ENCODE results near the gene PBX3. TPM values are rescaled to one million over a fixed set of nuclear protein-coding genes. Genes with fewer than 3 reads are reported as not detected.

Gene PBX3
- total RNA-seq, 1 experiment from 2014 or later: 10.4 TPM

DNA sequence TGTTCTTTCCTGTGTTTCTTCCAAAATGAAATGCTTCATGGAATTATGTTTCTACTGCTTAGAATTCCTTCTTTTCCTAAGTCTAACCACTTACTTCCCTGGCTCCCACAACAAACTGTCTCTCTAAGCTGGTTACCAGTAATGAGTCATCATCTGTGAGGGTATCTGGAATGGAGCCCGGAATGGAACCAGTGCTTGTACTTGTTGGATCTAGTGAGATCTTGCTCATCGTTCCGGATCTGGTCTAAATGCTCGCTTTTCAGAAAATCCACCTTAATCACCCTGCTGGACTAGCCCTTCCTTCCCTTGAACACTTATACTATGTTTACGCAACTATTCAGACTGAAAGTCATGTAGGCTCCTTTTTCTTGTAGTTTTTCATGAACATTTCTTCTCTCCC lies 184.8 kb downstream of the PBX3 start:
- in situ Hi-C loops (cut with HindIII; ENCODE audit: low pct_unique_long_range_greater_than_20kb, low sequenced_read_pairs): no loop called here
- DNase-seq (ENCODE audit: low read depth, low spot score): peak; percentile 50

DNA sequence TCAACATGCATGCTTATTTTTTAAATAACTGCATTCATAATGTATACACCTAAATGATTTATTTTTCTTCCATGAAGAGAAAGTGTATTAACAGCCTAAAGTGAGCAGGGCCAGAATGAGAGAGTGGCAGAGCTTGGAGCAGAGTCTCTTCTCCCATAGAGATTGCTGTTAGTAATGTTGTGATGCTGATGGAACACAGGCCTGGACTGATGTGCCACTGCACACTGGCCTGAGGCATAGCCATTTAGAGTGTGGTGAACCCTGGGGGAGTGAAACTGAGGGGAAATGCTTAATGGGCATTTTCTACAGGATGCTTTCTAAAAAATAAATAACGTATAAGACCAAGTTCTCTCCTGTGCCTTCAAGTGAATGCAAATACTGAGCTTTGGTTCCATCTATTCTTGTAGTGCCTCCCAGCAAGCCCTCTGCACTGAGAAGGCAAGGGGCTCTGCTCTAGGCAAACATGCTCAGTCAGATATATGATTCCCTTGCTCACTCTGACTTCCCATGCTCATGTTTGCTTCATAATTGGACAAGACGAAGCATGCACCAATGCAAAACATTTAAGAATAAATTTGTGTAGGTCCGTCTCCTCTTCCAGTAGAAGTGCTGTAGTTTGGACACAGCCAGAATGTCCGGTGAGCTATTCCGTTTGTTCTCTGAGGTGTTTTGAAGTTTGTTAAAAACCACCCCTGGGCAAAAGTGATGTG lies 185.7 kb downstream of the PBX3 start:
- in situ Hi-C loops (cut with HindIII; ENCODE audit: low pct_unique_long_range_greater_than_20kb, low sequenced_read_pairs): no loop called here
- DNase-seq (ENCODE audit: low read depth, low spot score): no peak

DNA sequence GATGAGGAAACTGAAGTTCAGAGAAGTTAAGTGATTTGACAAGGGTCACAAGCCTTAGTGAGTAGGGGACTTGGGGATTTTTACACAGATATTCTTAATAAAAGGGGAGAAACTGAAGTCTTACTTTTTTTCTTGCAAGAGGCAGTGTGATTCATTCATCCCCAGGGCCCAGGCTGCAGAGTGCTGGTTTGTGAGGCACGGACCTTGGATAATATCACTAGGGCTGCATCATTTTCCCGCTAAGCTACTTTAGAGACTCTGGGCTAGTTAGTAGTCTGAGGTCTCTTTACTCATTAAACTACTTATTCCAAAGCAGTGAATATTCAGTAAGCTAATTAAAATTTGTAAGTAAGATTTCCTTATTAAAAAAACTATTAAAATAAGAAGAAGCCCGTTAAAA lies 195.0 kb downstream of the PBX3 start:
- in situ Hi-C loops (cut with HindIII; ENCODE audit: low pct_unique_long_range_greater_than_20kb, low sequenced_read_pairs): no loop called here

DNA sequence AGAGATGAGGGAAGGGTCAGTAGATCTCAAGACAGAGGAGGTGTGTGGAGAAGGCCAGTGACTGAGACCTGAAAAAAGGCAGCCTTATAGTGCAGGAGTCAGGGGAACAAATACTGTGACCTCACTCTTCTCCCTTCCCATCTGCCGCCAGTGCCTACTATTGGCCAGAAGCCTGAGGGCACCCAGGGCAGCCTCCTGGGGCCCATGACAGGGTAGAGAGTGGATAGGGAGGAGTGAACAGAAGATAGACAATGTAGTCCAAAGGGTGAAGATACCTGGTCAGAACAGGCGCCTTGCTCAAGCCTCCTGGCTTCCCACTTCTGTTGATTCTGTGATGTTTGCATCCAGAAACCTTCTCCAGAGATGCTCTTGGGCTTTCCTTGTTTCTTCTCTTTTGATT lies 196.7 kb downstream of the PBX3 start:
- in situ Hi-C loops (cut with HindIII; ENCODE audit: low pct_unique_long_range_greater_than_20kb, low sequenced_read_pairs): no loop called here
- DNase-seq (ENCODE audit: low read depth, low spot score): no peak

More for the DNA sequence above, 195.0 kb downstream of the PBX3 start:
- DNase-seq (ENCODE audit: low read depth, low spot score): no peak

DNA sequence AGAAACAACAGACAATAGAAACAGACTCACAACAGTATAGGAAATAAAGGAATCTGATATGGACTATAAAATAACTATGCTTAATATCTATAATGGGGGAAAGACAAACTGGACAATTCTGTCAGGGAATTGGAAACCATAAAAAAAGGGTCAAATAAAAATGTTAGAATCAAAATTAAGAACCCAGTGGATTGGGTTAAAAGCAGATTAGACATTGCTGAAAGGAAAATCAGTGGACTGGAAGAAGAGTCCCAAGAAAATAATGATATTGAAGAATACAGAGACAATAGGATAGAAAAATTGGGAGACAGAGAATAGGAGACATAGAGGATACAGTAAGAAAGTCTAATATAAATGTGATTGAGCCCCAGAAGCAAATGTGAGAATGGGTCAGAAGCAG lies 199.2 kb downstream of the PBX3 start:
- in situ Hi-C loops (cut with HindIII; ENCODE audit: low pct_unique_long_range_greater_than_20kb, low sequenced_read_pairs): no loop called here
- DNase-seq (ENCODE audit: low read depth, low spot score): no peak

DNA sequence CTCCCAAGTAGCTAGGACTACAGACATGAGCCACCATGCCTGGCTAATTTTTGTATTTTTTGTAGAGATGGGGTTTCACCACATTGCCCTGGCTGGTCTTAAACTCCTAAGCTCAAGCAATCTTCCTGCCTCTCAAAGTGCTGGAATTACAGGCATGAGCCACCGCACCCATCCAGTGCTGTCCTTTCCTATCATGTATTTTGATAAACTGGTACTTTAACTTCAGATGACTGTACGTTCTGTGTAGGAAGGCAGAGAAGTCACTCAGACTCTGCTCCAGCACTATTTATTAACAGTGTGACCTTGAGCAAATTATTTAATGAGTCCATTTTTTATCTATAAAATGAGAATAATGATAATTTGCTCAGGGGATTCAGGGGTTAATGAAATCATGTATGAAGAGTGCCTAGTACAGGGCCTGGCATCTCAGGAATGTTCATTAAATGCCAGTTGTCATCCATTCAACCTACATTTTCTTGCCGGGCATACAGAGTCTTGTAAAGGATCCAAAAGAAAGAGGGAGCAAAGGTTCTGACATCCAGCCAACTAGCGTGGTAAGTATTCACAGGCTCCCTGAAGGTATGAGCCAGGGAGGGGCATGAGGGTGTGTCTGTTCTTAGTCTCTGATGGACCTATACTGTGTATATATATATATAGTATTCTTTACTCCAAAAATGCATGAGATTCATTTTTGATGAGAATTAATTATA lies 201.9 kb downstream of the PBX3 start:
- in situ Hi-C loops (cut with HindIII; ENCODE audit: low pct_unique_long_range_greater_than_20kb, low sequenced_read_pairs): no loop called here
- no peak for DNase-seq (ENCODE audit: low read depth, low spot score)

DNA sequence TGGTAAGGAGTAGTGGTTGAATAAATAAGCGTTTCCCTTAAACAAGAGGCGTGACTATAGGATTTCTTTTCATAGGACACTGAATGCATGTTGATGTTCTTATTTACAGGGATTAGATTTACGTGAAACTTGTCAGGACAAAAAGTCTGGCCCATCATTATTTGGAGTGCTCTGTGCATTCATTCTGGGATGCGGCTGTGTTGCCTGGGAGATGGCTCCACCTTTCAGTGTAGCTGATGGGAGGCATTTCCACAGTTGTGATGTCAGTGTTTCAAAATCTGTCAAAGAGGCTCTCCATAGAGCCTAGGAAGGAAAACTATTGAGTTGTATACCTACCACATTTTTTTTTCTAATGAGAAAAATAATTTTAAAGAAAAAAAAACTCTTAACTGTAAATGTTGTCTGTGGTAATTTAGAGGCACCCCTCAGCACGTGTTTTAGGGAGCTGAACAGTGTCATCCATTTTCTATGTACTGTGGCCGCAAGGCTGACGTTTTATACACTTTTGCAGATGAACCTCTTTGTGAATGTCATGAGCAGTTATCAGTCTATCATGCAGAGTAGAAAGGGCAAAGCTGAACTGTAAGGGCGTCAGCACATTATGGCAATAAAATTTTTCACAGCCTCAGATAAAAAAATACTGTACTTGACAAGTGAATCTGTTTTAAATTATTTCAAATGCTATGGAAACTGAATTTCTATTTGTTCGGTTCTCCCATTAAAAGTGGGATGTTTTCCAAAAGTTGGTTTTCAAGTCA lies 202.7 kb downstream of the PBX3 start:
- DNase-seq (ENCODE audit: low read depth, low spot score): no peak
- in situ Hi-C loops (cut with HindIII; ENCODE audit: low pct_unique_long_range_greater_than_20kb, low sequenced_read_pairs): no loop called here

DNA sequence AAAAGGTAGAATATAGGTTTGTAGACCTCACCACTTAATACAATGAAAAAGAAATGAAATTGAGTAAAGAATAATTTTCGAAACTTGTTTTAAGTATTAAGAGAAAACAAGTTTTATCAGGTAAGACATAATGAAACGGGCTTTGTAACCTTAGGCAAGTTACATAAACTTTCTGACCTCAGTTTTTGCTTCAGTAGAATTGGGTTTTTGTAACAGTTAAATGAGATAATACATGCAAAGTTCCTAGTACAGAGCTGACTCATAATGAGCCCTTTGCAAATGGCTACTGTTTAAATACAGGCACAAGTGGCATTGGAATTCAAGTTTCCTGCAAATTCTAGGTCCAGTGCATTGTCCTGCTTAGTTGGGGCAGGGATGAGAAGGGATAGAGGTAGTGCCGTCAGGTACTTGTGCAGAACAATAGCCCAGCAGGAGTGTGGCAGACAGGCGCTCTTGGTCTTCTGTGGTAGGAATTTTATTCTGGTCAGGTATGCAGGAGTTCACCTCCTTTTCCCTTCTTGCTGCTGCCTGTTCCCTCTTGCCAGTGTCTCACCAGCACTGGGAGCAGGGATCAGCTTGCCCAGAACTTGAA lies 203.8 kb downstream of the PBX3 start:
- DNase-seq (ENCODE audit: low read depth, low spot score): no peak
- in situ Hi-C loops (cut with HindIII; ENCODE audit: low pct_unique_long_range_greater_than_20kb, low sequenced_read_pairs): no loop called here

DNA sequence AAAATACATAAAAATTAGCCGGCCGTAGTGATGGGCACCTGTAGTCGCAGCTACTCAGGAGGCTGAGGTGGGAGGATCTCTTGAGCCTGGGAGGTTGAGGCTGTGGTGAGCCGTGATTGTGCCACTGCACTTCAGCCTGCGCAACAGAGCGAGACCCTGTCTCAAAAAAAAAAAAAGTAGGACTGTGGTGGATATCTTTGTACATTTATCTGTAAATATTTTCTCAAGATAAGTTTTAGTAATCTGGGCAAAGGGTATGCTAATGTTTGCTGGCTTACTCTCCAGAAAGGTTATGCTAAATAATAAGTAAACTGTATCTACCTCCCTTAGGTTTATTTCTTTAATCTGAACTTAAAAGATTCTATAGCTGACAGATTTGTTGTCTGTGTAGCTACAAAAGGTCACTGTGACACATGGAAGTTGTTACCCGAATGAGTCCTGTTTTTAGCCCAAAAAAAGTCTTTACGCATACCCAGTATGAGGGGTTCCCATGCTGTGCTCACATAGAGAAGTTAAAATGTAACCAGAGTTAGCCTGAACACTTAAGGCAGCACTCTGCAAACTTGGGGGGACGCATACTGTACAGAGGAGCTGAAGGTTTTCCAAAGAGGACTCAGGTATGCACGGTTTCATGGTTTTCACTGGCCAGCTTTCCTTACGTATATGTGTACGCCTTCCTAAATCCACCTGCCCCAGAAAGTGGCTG lies 206.3 kb downstream of the PBX3 start:
- no peak for DNase-seq (ENCODE audit: low read depth, low spot score)
- in situ Hi-C loops (cut with HindIII; ENCODE audit: low pct_unique_long_range_greater_than_20kb, low sequenced_read_pairs): no loop called here

DNA sequence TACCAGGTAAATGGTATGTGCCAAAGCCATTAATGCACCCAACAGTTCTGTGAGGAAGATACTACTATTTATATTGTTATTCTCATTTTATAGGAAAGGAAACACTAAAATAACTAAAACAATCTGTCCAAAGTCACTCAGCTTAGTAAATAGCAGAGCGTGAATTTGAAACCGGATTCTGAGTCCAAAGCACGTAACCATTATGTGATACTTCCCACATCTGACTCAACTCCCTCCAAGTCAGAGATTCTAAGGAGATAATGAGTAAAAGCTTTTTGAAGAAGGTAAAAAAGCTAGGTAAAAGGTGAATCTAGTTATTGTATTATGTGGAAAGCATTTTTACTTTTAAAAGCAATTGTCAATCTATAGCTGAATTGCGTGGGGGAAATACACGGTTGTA lies 208.9 kb downstream of the PBX3 start:
- in situ Hi-C loops (cut with HindIII; ENCODE audit: low pct_unique_long_range_greater_than_20kb, low sequenced_read_pairs): no loop called here

DNA sequence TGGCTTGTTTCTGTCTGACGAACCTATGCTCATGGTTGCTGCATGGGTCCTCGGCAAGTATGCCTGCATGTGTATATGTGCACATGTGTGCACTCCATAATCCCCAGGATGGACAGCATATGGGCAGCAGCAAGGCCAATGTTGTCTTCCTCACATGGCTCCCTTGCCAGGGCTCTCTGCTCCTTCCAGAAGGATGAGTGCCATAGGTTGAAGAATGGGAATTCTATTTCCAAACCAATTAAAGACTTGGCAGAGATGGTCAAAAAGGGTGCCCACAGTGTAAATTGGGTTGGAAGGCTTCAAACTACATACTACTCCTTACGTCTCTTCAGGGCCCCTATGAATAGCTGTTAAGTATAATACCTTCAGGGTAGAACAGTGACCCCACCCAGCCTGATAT lies 212.1 kb downstream of the PBX3 start:
- in situ Hi-C loops (cut with HindIII; ENCODE audit: low pct_unique_long_range_greater_than_20kb, low sequenced_read_pairs): no loop called here
- no peak for DNase-seq (ENCODE audit: low read depth, low spot score)

More for the DNA sequence above, 208.9 kb downstream of the PBX3 start:
- DNase-seq (ENCODE audit: low read depth, low spot score): no peak

DNA sequence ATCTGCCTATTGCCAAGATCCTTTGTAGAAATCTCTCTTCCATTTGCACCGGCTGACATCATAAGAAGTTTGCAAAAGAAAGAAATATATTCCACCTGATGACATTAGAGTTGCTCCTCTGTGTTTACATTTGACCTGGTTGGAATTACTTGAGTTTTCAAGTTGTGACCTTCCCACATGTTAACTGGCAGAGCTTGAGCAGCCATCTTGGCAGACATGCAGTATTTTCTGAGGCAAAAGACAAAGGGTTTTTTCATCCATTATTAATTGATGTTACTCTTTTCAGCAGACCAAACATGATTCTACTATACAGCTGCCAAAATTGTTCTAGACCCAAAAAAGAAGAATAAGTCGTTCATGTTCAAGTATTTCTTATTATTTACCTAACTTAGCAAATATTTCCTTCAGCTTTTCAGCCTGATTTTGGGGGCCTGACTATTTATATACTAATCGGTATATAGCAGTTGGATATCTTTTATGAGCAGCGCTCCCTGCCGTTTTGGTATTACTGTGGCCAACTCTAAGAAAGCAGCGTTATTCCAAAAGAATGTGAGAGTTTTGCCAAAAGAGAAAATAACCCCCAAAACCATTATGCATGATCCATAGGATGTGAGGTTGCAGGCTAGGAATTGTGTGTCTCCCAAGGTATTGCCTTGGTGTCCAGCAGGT lies 212.9 kb downstream of the PBX3 start:
- DNase-seq (ENCODE audit: low read depth, low spot score): no peak
- in situ Hi-C loops (cut with HindIII; ENCODE audit: low pct_unique_long_range_greater_than_20kb, low sequenced_read_pairs): no loop called here

DNA sequence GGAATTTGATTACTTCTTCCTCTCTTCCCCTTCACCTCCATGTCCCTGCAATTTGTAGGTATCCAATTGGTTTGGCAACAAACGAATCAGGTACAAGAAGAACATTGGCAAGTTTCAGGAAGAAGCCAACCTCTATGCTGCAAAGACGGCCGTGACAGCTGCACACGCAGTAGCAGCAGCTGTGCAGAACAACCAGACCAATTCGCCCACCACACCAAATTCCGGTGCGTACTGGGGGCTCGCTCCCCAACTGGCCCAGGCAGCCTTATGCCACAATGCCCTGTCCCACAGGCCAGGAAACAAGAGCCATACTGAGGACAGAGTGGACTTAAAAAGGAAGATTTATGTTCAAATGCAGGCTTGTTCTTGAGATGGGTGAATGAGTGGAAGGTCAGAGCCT lies 213.5 kb downstream of the PBX3 start:
- in situ Hi-C loops (cut with HindIII; ENCODE audit: low pct_unique_long_range_greater_than_20kb, low sequenced_read_pairs): no loop called here
- DNase-seq (ENCODE audit: low read depth, low spot score): no peak

DNA sequence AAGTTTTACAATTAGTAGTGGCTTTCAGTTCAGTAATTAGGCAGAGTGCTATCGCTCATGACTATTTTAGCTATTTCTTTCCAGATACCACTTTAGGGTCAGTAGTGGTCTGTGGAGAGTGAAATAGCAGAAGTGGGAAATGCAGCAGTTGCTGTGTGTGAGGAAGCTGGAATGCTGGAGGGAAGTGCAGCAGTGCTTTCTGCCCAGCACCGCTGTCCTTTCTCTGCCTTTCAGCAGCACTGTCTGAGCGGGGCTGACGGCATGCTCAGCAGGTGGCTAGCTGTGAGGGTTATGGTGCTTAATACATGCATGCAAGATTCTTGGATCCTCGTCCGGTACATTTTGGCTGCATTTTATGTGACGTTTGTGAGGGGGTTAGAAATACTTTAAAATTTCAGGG lies 213.9 kb downstream of the PBX3 start:
- DNase-seq (ENCODE audit: low read depth, low spot score): no peak
- in situ Hi-C loops (cut with HindIII; ENCODE audit: low pct_unique_long_range_greater_than_20kb, low sequenced_read_pairs): no loop called here

DNA sequence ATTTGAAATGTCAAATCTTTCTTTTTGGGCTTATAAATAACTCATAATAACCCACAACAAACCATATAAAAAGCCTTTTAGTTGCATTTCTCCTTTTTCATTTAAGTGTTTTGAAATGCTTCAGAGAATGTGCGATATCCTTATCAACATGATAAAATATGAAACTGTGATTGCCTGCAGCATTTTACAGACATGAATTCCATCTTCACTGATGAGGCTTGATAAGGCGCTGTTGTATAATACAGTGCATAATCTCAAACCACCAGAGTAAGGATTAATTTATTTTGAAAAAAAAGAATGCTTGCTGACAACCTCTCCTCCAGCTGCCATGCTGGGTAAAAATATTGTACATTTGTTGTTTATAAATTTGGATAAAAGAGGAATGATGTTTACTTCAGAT lies 216.8 kb downstream of the PBX3 start:
- in situ Hi-C loops (cut with HindIII; ENCODE audit: low pct_unique_long_range_greater_than_20kb, low sequenced_read_pairs): no loop called here
- no peak for DNase-seq (ENCODE audit: low read depth, low spot score)

DNA sequence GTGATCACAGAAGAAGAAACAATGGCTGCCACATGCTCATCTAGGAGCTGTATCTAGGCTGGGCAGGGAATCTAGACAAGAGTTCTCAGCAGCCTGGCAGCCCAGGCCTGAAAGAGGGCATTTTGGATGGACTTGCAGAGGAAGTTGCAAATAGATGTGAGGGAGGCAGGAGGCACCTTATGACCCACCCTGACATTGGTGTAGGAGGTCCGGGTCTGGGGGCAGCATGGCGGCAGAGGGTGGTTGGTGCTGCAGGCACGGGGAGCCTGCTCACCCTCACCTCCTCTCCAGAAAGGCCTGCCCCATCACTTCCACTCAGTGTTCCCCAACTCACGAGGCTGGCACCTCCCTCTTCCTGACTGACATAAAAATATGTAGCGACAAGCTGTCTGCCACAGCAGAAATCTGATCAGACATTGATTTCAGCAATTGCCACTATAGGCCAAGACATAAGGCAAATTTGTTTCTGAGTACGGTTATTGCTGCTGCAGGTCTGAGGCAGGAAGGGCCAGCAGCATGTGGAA lies 217.6 kb downstream of the PBX3 start:
- DNase-seq (ENCODE audit: low read depth, low spot score): no peak
- in situ Hi-C loops (cut with HindIII; ENCODE audit: low pct_unique_long_range_greater_than_20kb, low sequenced_read_pairs): no loop called here

DNA sequence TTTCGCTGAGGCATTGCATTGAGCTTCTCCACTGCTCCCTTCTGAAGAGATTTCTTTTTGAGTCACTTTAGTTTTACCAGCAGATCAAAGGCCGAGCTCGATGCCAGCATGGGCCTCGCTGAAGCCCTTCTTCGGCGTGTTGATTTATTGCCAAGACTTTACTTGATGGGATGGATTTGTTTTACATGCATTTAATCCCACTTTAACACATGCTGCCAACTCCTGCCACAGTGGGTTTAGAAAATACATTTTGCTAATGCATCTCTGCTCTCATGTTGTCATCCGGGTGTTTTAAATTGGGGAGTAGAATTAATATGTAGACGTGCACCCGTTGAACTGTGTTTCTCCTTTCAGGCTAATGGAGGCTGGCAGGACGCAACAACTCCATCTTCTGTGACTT lies 218.3 kb downstream of the PBX3 start:
- in situ Hi-C loops (cut with HindIII; ENCODE audit: low pct_unique_long_range_greater_than_20kb, low sequenced_read_pairs): no loop called here

More for the DNA sequence above, 218.3 kb downstream of the PBX3 start:
- no peak for DNase-seq (ENCODE audit: low read depth, low spot score)
